DMS79 treated with DMSO at 0.1 percent for 48 hours (cell line): ENCODE measurements around the gene FBXW8.

Experiments
- DNase-seq: peaks from one replicate; lab custom pipeline; 2025; lab: John Stamatoyannopoulos, UW

The FBXW8 gene

DNA sequence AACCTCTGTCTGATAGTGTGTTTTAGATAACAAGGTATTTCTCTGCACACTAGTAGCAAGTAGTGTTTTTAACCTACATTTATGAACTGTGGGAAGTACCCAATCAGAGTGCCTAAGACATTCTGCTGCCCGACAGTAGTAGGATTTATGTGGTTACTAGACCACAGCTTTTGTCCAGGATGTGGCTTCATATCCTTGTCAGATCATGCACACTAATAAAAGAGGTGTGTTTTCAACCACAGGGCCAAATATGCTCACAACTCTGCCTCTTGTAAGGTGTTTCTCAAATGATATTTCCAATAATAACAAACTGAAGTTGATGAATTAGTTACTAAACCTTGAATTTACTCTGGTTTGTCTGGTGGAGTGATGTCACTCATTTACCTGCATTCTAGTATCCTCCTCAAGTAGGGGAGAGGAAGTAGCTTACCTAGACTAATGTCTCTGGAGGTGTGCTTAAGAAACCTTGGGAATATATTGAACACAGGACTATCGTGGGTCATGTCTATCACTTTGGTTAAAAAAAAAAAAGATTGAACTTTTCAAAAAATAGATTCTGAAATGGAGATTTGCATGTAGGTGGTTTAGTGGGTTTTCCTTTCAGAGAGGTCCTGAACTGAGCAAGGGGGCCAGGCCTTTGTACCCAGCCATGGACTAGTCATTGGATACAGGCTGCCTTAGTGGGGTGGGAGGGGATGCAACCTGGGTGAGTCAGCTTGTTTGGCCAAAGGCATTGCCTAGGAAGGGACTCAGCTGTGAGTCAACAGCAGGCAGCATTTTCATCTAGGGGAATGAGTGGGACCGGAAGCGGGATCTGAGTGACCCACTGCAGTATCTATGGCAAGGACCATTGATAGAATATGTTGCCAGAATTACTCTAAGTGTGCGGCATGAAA is 14.1 kb downstream of the FBXW8 start:
- no peak for DNase-seq

DNA sequence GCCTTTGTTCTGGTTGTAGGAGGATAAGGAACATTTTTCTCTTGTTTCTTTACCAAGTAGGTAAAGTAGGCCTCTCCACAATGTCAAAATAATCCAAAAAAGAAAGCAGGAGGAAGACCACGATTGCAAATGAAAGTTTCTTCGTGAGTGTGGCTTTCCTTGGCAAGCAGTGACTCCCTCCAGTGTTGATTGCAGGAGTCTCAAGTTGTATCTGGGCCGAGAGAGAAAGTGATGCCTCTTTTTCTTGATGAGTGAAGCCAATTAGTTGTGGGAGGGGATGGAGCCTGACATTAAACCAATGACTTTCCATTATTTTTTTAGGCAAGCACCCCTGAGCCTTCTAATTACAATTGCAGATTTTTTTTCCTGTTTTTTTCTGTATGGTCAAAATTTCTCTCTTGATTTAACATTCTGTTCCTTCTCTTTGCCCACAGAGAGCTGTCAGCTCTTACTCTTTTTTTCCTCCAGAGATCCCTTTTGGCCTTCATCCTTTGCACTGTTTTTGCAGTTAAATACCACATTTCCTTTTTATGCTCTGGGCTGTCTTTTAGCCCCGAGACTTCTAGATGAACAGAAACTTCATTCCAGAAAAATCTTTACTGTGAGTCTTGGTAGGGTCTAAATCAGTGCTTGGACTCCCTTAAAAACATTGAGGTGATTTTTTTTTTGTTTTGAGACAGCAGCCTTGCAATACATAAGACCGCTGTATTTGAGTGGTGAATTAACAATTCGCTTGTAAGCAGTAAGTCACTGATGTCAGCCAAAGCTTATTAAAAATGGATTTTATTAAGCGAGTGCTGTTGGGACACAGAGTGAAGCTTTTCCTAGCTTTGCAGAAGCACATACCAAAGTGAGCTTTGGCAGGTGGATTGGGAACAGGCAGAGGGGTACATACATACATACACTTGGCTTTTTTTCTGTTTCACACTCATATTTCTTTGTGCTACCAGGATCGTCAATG is 15.8 kb downstream of the FBXW8 start:
- DNase-seq: no peak

DNA sequence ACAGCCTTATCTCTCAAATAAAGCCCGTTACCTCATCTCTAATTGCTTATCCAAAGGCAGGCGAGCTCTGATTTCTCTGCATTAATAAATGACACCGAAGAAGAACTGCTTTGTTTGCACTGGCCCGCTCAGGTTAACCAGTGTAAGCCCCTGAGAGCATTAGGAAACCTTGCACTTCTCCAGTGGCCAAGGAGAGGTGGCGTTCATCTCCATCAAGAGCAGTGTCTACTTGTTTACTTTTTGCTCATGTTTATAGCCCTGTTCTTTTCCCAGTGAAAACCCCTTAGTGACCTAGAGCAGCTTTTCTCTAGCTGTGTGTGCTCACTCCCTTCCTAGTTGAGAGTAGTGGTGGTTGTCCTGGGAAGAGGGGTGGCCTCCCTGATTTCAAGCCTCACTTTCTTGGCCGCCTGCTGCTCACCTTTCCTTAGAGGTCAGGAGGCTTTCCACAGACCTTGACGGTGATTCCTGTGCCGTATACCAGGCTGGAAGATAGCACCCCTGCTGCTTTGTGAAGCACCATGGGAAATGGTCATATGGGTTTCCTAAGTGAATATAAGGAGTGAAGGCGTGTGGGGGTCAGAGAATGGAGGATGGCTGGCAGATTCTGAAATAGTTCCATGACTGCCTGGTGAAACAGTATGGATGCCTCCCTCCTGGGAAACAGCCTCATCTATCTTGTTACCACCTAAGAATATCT is 16.6 kb downstream of the FBXW8 start:
- DNase-seq: no peak

DNA sequence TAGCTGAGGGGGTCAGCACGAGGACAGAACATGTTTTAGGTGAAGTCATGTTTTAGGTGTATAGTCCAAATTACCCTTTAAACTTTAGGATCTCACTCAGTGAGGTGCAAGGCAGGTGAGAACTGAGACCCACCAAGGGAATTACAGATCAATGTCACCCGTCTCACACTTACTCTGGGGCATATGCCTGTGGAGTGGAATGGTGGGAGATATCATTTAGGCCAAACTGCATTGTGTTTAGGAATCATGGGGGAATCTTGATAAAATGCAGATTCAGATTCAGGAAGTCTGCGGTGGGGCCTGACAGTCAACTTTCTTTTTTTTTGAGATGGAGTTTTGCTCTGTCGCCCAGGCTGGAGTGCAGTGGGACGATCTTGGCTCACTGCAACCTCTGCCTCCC is 17.8 kb downstream of the FBXW8 start:
- no peak for DNase-seq

DNA sequence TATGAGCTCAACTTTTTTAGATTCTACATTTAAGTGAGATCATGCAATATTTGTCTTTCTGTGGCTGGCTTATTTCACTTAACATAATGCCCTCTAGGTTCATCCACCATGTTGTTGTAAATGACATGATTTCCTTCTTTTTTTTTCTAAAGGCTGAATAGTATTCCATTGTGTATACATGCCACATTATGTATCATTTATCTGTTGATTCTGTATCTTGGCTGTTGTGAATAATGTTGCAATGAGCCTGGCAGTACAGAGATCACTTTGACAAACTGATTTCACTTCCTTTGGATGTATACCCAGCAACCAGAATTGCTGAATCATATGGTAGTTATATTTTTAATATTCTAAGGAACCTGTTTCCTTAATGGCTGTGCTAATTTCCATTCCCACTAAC is 19.1 kb downstream of the FBXW8 start:
- no peak for DNase-seq

DNA sequence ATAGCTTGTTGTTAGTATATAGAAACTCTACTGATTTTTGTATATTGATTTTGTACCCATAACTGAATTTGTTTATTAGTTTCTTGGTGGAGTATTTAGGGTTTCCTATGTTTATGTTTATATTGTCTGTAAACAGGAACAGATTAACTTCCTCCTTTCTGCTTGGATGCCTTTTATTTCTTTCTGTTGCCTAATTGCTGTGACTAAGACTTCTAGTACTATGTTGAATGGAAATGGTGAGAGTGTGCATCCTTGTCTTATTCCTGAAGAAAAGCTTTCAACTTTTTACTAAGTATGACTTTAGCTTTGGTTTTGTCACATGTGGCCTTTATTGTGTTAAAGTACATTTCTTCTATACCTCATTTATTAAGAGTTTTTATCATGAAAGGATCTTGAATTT is 20.9 kb downstream of the FBXW8 start:
- no peak for DNase-seq

DNA sequence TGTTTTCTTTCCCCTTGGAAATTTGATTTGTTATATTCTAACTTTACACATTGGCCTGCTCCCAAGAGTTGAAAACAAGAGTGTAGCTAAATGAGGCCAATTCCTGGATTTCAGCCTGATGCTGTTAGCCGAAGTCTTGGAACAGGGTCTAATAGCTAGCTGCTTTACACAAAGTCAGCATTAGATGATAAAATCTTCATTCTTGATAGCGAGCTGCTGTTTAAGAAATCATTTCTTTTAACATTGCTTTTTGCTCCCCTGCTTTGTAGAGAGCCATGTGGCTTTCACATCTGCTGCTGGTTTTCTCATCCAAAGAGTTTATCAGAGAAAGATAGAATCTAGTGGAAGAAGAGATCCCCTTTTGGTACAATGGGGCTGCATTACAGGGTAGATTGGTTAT is 22.3 kb downstream of the FBXW8 start:
- no peak for DNase-seq

DNA sequence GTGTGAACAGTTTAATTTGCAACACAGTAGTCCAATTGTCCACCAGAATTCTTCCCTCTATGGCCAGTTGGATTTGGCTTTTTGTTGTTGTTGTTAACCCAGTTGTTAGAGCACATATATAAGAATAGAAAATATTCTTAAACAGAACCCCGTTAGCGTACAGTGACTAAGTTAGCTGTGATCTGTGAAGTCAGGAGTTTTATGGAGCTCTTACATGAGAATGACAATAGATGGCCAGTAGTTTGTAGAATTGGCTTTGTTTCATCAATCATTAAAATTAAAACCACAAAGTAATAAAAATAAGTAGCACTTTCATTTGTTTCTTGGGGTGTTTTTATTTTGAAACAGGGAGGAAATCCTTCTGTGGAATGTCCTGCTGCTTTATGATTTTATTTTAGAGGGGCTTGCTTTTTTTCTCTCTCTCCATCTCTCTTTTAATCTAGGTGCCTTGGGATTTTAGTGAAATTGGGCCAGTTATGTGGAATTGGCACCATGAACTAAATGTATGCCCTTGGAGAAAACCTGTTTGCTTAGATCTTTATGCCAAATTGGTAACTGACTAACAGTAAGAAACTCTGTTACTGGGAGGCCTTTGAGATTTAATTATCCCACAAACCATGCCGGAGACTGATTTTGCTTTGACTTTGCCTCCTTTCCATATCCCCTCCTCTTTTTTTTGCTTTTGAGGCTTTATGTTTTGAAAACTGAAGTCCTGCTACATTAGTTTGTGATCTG is 22.9 kb downstream of the FBXW8 start:
- no peak for DNase-seq

DNA sequence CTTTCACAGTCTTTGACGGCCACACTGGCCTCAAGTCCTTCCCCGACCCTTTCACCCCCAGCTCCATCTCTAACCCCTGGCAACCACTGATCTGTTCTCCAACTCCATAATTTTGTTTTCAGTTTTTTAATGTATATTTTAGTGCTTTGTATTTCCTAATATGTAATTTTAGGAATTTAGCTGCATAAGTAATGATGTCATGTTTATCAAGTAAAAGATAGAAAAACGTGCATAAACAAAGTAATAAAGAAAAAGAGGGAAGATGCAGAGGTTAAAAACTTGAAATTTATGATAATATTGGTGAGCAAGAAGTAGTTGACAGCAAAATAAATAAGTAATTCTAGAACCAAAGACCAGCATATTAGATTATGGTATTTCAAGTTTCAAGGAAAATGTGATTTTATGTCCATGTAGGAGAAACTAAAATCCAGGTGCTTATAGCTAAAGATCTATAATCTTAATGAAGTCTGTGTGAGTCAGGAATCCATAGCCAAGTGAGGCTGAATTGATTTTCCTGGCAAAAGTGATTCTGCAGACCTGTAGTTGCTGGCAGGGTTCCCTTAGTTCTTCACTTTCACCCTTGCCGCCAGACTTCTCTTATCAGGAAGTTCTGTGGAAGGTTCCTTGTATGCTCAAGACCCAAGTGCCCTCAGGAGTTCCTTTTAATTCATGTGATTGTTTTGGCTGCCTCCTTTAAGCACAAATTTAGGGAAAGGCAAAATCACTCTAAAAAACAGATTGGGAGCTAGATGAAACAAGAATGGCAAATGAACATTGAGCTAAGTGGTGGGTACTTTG is 24.4 kb downstream of the FBXW8 start:
- DNase-seq: peak; percentile 21

DNA sequence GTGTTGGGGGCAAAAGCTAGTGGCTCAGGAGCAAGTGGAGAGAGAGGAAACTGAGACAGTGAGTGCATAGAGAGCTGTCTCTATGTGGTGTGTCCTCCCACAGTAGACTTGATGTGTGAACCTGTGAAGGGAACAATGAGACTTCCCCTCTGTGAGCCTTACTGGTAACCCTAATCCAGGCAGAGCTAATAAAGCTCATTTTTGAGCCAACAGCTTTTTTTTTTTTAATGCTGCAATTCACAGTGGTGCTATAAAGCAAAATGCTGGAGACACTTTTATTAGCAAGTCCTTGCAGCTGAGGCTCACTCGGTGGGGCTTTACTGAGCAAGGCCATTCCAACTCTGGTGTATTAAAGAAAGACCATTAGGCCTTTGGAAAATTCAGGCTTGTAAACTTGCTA is 26.9 kb downstream of the FBXW8 start:
- DNase-seq: no peak

DNA sequence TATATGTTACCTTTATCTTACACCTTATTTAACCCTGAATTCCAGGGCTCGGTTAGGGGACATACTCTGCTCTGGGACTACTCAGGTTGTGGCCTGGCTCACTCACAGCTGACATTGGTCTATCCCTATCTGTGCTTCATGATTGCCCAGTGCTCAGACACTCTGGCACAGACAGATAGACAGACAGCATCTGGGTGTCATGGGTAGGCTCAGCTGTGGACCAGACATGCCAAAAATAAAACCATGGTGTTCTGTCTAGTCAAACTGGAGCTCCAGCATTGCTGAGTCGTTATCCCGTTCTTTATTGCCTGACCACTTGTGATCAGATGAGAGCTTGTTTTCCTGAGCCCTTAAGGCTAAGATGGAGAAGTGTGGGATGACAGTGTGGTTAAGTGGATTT is 29.0 kb downstream of the FBXW8 start:
- DNase-seq: no peak

DNA sequence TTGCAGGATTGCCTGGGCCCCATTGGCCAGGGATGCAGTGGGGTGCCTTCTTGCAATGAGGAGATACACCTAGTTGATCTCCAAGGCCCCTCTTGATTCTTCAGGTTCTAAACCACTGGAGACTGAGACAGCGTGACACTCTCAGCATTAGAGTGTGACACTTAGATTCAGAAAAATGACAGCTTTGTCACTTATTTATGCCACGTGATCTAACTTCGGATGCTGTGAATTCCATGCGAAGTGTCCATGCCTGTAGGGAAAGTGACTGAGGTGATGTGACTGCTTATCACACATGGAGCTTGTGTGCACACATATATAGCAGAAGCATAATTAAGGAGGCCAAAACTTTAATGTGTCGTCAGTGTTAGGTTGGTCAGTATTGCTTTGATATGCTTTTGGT is 30.4 kb downstream of the FBXW8 start:
- no peak for DNase-seq

DNA sequence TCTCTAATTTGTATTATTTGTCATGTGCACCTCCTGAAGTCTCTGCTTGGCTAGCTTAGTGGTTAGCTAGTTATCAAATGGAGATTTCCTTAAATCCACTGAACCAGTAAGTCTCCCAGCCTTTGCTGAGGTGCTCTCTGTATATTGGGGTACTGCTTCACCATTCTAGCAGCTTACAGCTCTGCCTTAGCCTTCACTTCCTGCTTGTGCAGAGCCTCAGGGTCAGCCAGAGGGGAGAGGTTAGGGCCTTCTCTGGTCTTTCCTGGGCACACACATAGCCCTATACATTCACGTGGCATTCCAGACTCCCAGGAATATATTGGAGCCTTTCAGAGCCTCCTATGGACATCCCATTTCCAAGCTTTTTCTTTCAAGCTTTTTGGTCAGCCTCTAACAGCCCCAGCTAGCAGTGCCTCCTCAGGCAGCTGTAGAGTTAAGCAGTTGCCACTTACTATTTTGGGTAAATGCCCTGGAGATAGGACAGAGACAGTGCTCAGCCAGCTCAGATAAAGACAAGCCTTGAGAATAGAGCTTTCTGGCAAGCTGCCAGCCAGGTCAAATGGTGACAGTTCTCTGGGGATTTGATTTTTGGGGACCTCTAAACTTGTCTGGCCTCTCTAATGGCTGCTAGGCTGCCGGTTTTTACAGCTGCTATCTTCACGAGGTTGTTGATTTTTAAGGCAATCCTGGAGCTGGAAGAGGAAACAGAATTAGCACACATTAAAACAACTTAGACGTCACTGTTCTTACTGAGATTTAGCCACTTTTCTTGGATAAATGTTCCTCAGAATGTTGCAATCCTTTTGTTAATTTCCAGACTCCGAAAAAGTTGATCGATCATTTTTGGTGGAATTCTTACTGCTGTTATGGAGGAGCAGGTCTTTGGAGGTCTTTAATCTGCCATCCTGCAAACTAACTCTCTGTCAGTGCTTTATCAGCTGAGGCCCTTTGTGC is 32.9 kb downstream of the FBXW8 start:
- no peak for DNase-seq

DNA sequence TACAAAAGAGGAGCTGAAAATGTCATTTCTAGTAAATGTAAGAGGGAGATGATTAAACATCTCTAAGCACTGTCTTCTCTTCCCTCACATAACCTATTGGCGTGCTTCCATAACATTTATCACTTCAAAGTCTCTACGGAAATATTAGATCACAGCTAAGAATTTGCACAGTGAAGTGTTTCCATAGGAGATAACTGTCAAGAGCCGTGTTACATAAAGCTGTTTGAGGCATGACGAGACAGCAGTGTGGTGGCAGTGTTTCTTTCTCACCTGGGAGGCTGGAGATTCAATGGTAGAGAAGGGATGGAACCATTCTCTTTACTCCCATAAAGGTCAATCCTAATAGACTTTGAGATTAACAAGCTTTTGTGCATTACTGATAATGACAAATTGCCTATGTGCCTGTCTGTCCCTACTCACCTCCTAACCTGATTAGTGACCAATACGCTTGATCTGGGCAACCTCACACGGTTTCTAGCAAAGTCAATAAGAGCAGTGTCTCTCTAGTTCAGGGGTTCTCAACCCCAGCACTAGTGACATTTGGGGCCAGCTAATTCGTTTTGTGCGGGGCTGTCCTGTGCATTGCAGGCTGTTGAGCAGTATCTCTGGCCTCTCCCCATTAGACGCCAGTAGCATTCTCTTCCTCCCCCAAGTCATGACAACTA is 35.3 kb downstream of the FBXW8 start:
- DNase-seq: no peak

DNA sequence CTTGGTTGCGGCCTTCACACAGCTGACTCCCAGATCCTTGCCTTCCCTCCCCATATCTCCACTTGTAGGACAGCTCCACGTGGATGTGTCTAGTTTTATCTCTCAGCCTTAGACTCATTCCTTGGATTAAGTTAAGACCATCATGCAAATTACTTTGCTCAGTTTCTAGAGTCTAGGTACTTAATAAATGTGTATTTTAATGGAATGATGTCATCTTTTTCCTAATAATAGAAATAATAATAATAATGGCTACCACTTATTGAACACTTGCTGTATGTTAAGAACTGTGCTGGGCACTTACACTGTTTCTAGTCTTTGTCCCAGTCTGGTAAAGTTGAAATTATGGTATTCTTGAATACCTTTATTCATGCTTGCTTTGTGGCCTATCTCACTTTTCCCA is 37.5 kb downstream of the FBXW8 start:
- DNase-seq: no peak

DNA sequence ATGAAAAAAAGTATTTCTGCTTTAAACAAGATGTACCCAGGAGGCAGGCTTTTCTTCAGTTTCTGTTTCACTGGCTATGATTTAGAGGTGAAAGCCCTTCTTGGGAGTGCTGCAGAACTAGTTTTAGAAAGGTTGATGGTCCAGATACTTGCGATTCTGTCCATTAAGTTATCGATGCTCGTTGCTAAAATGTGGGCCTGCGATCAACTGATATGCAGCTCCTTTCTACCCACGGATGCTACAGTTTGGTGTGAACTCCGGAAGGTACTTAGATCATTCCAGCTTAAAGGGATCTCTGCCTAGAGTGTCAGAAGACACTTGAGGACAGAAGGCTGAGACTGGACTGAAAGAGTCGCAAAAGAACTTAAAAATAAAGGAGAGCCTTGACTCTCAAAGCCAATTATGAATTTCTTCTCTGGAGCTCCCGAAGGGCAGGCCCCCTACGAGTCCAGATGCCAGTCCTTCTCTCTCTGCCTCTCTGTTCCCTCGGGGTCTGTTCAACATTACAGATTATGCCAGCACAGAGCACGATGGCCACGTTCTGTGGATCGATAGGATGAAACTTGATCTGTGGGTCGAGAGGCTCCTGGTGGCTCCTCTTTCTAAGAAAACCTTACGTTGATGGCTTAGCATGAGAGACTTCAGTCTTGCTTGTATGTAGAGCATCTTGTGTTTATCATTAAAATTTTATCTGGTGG is 40.0 kb downstream of the FBXW8 start:
- no peak for DNase-seq

DNA sequence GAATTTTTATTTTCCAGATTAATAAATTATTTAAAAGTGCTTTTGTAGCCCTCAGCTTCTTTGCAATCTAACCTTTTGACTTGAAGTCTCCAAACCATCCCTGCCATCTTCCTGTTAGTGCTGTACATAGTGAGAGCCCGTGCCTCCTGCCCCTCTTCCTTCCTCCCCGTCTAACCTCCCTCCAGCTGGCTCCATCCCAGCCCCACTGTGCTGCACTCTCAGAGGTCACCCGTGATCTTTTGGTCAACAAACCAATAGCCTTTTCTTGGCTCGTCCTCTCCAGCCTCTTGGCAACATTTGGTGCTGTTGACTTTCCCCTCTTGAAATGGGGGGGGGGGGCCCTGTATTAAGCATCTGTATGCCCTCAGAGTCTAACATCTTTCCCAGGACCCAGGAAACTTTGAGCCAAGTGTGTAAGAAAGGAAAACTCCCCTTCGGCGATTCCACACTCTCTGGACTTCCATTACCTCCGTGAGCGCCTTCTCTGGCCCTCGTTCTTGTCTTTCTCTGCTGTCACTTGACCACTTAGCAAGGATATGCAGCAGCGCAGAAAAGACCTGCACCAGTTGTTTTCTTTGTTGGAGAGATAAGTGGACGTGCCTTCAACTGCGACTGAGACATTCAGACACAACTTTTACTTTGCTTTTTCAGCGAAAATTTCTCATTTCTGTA is 44.1 kb downstream of the FBXW8 start:
- DNase-seq: no peak
